GM12891 (cell line): Measurements from ENCODE around the gene DOCK4.

Experiments used
- POLR2A ChIP-seq: IDR thresholded peaks from 2 replicates; pipeline ENCODE4 v1.6.1; 2011; ENCODE audit warnings: low read depth, low read length, control low read depth
- POLR2AphosphoS5 ChIP-seq: IDR thresholded peaks from 2 replicates; pipeline ENCODE4 v1.6.1; 2011; ENCODE audit warnings: low read depth, low read length, control low read depth
- TAF1 ChIP-seq: IDR thresholded peaks from 2 replicates; pipeline ENCODE4 v1.6.1; 2011; ENCODE audit warnings: low read depth, low read length, control low read depth

DNA sequence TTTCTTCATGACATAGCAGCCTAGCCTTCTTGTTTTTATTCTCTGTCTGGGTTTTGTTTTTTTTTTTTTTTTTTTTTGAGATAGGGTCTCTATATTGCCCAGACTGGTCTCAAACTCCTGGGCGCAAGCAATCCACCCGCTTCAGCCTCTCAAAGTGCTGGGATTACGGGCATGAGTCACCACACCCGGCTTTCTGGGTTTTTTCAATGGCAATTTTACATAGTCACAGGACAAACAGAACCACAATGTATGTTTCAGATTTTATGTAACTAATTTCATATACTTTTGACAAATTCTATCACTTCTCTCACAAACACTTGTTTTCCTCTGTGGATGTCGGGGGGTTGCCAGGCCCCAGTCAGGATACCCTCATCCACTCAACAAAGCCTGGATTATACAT, 16.5 kb downstream of the DOCK4 start:
- no peak for TF ChIP-seq POLR2AphosphoS5
- TF ChIP-seq POLR2A: no peak
- no peak for TF ChIP-seq TAF1
